Measurements from ENCODE around the gene NTMT1.
A peak's percentile ranks its signal among the peaks of the same experiment; 100 is the strongest.

NTMT1 gene

DNA sequence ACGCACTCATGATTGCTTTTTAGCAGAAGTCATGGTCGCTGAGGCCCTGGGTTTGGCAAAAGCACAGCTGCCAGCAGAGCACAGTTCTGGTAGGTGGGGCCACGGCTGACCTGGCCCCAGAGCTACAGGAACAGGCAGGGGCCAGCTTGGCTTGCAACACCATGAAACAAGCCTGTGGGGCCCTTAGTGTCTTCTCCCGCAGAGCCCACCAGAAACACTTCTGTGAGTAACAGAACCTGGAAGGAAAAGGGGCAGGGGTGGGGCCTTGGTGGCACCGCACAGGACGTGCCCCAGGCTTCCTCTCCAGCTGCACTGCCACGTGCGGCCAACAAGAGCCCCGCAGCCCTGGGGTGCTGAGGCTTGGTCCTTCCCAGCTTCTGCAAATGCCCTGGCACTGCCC, 11.1 kb downstream of the NTMT1 start:
- Histone ChIP-seq H3K36me3 (ENCODE audit: control insufficient read depth, insufficient read depth, low read length) (peaks cover 39% of the 10 kb centered on the region), H3K27me3 (ENCODE audit: control insufficient read depth, insufficient read depth, low read length) (no peaks in the 10 kb centered on the region), H3K4me1 (ENCODE audit: control insufficient read depth, insufficient read depth, low read length) (peaks cover 12% of the 10 kb centered on the region), H3K4me3 (ENCODE audit: low read length) (no peak overlapping the region), H3K9ac (ENCODE audit: low read length) (no peak overlapping the region), H3K27ac (ENCODE audit: low read depth, low read length) (no peak overlapping the region)

DNA sequence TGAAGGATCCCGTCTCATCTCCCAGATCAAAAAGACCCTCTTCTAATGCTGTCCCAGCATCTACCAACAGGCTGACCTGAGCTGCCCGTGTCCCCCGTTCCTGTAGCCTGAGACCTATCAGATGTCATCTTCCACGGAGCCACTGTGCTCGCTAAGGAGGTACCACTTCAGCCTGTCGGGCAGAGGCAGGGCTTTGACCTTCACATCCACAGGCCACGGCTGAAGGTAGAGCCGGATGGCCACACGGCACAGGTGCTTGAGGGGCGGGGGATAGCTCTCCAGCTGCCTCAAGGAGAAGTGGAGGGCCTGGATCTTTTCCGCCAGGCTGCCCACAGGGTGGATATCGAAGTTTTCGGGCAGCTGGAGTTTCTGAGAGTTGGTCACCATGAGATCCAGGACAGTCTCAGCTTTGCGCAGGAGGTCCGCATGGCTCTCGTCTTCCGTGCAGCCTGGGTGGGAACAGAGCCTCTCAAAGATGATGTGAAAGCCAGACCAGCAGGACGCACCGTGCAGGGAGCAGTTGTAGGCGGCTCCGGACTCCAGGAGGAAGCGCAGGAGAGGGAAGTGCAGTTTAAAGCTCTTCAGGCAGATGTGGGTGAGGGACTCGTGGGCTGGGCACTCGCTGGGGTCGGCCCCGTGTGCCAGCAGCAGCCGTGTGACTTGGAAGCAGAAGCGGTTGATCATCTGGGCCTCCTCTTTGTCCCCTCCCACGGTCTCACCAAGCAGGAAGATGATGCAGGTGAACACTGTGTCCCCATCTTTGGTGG, 11.9 kb downstream of the NTMT1 start:
- H3K4me3 ChIP-seq (ENCODE audit: low read length): no peak overlapping the region
- peaks cover 14% of the 10 kb centered on the region for H3K4me1 ChIP-seq (ENCODE audit: control insufficient read depth, insufficient read depth, low read length)
- H3K27me3 ChIP-seq (ENCODE audit: control insufficient read depth, insufficient read depth, low read length): no peaks in the 10 kb centered on the region
- H3K9ac ChIP-seq (ENCODE audit: low read length): no peak overlapping the region
- H3K27ac ChIP-seq (ENCODE audit: low read depth, low read length): no peak overlapping the region
- peaks cover 34% of the 10 kb centered on the region for H3K36me3 ChIP-seq (ENCODE audit: control insufficient read depth, insufficient read depth, low read length)

DNA sequence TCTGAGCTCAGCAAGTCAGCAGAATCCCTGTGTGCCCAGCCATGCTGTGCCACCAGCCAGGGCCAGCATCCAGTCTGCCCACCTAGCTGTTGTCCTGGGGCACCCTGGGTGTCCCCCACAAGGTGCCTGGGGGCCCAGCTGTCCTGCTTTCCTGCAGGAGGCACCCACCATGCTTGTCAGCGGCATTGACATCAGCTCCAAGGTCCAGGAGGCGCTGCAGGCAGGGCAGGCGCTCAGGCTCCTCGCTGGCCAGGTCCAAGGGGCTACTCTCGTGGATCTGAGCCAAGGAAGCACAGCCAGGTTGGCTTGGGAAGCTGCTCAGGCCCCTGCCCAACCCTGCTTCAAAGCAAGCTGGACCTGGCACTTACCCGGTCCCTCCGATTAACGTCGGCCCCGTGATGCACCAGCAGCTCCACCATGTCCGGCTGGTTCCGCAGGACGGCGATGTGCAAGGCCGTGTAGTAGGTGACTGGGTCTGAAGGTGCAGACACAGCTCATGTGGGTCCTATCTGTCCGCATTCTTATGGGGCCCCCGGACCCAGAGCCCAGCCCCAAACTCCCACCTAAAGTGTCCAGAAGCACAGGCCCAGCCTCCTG, 13.2 kb downstream of the NTMT1 start:
- Histone ChIP-seq H3K9ac (ENCODE audit: low read length) (no peak overlapping the region), H3K27ac (ENCODE audit: low read depth, low read length) (no peak overlapping the region), H3K36me3 (ENCODE audit: control insufficient read depth, insufficient read depth, low read length) (peaks cover 24% of the 10 kb centered on the region), H3K4me1 (ENCODE audit: control insufficient read depth, insufficient read depth, low read length) (peaks cover 14% of the 10 kb centered on the region), H3K4me3 (ENCODE audit: low read length) (no peak overlapping the region), H3K27me3 (ENCODE audit: control insufficient read depth, insufficient read depth, low read length) (no peaks in the 10 kb centered on the region)

DNA sequence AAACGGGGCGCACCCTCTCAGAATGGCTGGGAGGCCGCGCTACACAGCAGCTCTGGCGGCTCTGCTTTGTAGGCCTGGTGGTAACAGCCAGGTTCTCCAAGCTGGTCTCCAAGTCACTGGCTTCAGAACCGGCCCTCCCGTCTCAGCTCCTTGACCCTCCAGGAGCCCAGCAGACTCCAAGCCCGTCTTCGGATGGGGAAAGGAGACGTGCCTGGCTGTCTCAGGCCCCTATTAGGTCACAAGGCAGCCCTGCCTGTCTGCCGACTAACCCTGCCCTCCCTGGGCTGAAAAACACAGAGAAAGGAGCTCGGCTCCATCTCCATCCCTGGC, 13.8 kb downstream of the NTMT1 start:
- H3K9ac ChIP-seq (ENCODE audit: low read length): no peak overlapping the region
- H3K4me1 ChIP-seq (ENCODE audit: control insufficient read depth, insufficient read depth, low read length): peaks cover 14% of the 10 kb centered on the region
- no peak overlapping the region for H3K27ac ChIP-seq (ENCODE audit: low read depth, low read length)
- H3K4me3 ChIP-seq (ENCODE audit: low read length): no peak overlapping the region
- peaks cover 21% of the 10 kb centered on the region for H3K36me3 ChIP-seq (ENCODE audit: control insufficient read depth, insufficient read depth, low read length)
- no peaks in the 10 kb centered on the region for H3K27me3 ChIP-seq (ENCODE audit: control insufficient read depth, insufficient read depth, low read length)

DNA sequence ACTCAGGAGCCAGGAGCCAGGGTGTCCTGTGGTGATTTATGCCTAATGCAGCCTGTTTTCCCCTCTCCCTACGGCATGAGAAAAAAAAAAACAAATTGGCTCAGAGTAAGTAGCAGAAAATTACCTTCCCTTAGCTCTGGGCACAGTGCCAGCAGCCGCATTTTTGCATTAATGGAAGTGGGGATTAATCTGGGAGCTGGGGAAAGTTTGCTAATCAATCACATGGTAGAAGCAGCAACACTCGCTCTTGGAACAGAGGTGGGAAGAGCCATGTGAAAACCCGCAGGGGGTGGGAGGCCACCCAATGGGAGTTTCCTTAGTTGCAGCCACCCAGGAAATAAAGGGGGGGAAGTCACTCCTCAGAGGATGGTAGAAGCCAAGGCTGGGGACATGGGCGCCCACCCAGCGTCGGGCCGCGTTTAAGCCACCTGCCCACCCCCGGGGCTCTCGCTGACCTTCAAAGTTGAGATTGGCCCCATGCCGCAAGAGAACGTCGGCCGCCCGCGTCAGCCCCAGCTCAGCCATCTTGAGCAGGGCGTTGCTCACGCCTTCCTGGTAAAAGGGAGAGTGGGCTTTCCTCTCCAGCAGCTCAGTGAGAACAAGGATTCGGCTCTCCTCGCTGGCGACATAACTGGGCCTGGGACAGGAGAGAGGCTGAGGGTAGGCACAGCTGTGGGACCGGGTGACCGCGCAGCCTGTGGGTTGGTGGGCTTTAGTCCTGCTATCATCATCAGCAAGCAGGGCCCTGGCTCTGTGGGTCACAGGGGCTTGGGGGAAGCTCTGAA, 14.3 kb downstream of the NTMT1 start:
- H3K27me3 ChIP-seq (ENCODE audit: control insufficient read depth, insufficient read depth, low read length): no peaks in the 10 kb centered on the region
- peak overlapping the region; percentile 94 for H3K4me3 ChIP-seq (ENCODE audit: low read length)
- peaks cover 16% of the 10 kb centered on the region for H3K36me3 ChIP-seq (ENCODE audit: control insufficient read depth, insufficient read depth, low read length)
- no peak overlapping the region for H3K9ac ChIP-seq (ENCODE audit: low read length)
- no peak overlapping the region for H3K27ac ChIP-seq (ENCODE audit: low read depth, low read length)
- H3K4me1 ChIP-seq (ENCODE audit: control insufficient read depth, insufficient read depth, low read length): peaks cover 14% of the 10 kb centered on the region

DNA sequence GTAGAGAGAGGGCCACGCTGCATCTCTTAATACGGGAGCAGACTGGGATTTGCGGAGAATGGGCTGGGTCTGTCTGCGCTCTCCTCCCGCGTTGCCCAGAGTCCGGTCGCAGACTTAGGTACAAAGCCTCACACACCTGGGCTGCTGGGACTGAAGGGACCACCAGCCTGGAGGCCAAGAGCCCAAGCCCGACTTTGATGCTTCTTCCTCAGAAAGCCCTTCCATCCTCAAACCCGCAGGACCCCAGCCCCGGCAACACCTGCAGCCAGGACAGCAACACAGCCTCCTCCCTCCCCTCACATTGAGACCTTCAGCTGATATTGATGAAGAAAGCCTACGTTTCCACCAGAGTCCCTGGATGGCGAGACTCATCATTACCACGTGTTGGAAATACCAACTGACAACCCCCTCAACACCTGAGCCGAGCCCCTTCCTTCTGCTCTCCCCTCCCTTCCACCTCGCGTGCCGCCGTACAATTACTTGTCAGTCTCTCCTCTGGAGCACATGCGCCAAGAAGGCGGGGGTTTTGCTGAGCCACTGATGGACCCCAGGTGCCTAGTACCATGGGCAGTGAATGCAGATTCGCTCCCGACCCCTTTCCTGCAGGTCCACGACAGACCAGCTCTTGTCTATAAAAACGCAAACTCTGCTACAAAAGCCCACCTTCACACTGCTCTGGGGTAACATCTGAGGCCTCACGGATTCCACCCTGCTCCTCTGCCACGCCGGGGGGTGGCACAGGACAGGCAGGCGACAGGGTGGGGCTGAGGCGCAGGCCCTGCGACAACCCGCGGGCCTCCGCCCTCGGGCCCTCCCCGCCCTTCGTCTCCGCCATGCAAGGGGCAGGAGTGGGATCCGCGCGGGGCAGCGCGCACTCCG, 15.1 kb downstream of the NTMT1 start:
- H3K27ac ChIP-seq (ENCODE audit: low read depth, low read length): peak overlapping the region; percentile 95
- H3K36me3 ChIP-seq (ENCODE audit: control insufficient read depth, insufficient read depth, low read length): peaks cover 11% of the 10 kb centered on the region
- no peaks in the 10 kb centered on the region for H3K27me3 ChIP-seq (ENCODE audit: control insufficient read depth, insufficient read depth, low read length)
- peak overlapping the region; percentile 94 for H3K4me3 ChIP-seq (ENCODE audit: low read length)
- H3K9ac ChIP-seq (ENCODE audit: low read length): peak overlapping the region; percentile 45
- H3K4me1 ChIP-seq (ENCODE audit: control insufficient read depth, insufficient read depth, low read length): peaks cover 14% of the 10 kb centered on the region

DNA sequence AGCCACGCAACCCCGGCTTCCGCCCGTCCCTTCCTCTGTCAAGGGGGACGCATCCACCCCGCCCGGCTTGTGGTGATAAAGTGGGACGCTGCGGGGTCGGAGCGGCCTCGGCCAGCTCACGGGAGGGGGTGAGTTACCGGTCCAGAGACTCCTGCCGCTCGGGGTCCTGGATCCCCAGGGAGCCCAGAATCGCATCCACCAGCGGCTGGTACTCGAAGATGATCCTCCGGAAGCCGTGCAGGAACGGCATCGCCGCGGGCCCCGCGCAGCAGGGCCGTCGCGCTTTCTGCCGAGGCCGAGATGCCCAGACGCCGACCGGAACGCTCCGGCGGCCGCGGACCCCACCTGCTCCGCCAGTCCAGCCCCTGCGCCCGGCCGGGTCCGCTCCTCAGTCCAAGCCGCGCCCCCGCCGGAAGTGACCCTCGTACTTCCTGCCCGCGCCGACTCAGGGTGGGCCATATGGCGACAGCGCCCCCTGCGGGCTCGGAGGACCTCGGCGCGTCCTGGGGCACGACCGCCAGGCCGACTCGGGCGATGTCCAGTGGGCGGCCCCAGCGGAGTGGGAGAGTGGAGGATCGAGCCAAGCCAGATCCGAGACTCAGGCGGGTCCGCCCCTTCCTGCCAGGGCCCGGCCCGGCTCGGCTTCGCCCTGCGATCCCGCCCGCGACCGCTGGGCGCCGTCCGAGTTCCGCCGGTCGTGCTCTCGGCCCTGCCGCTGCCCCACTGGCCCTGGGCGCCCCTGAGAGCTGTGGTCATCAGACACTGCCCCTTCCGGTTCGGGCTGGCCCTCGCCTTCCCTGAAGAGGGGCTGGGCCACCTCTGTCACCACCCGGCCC, 16.0 kb downstream of the NTMT1 start, which contains the start of gene ASB6:
Gene ASB6 (minus strand): TSS at position 402 of the 836 bp plus-strand sequence. CDS start 152 bp downstream, at position 250.
- H3K27ac ChIP-seq (ENCODE audit: low read depth, low read length): peak within 1 kb of the TSS; percentile 95
- H3K4me1 ChIP-seq (ENCODE audit: control insufficient read depth, insufficient read depth, low read length): peaks cover 14% of the 10 kb centered on the region
- peak within 1 kb of the TSS; percentile 94 for H3K4me3 ChIP-seq (ENCODE audit: low read length)
- no peaks in the 10 kb centered on the region for H3K27me3 ChIP-seq (ENCODE audit: control insufficient read depth, insufficient read depth, low read length)
- H3K9ac ChIP-seq (ENCODE audit: low read length): peak within 1 kb of the TSS; percentile 67
- peaks cover 11% of the 10 kb centered on the region for H3K36me3 ChIP-seq (ENCODE audit: control insufficient read depth, insufficient read depth, low read length)

DNA sequence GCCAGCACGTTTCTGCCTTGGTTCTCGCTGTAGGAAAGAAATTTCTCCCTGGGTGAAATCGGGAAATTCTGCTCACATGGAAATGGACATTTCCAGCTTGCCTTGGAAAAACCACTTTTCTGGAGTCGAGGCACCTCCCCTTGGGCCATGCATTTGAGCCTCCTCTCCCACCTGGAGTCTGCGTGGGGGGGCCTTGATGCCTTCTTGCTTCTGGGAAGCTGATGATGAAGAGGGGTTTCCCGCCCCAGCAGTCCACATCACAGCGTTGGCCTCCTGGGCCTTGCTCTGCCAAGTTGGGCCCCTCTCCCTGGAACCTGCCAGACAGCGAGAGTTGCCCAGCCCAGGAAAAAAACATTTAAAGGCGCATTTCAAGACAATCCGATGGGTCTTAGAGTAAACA, 17.7 kb downstream of the NTMT1 start:
- Histone ChIP-seq H3K4me3 (ENCODE audit: low read length) (no peak overlapping the region), H3K9ac (ENCODE audit: low read length) (no peak overlapping the region), H3K27ac (ENCODE audit: low read depth, low read length) (no peak overlapping the region), H3K4me1 (ENCODE audit: control insufficient read depth, insufficient read depth, low read length) (peaks cover 14% of the 10 kb centered on the region), H3K27me3 (ENCODE audit: control insufficient read depth, insufficient read depth, low read length) (no peaks in the 10 kb centered on the region), H3K36me3 (ENCODE audit: control insufficient read depth, insufficient read depth, low read length) (peaks cover under 1% of the 10 kb centered on the region)

DNA sequence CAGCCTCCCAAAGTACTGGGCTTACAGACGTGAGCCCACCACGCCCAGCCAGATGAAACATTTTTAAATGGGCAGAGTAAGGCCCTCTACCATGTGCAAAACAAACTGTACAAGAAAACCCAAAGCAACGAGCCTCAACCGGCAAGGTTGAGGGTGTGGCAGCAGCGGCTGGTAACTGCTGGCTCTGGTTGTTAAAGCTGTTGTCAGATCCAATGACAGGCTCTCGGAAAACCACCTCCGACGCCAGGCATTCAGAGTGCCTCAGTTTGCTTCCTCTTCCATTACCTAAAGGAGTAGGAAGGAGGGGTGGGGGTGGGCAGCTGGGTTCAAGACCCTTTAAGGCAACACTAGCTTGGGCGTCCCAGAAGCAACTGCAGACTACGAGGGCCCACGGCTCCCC, 18.4 kb downstream of the NTMT1 start:
- Histone ChIP-seq H3K27ac (ENCODE audit: low read depth, low read length) (no peak overlapping the region), H3K4me1 (ENCODE audit: control insufficient read depth, insufficient read depth, low read length) (peaks cover 14% of the 10 kb centered on the region), H3K4me3 (ENCODE audit: low read length) (no peak overlapping the region), H3K9ac (ENCODE audit: low read length) (no peak overlapping the region), H3K27me3 (ENCODE audit: control insufficient read depth, insufficient read depth, low read length) (no peaks in the 10 kb centered on the region), H3K36me3 (ENCODE audit: control insufficient read depth, insufficient read depth, low read length) (no peaks in the 10 kb centered on the region)

DNA sequence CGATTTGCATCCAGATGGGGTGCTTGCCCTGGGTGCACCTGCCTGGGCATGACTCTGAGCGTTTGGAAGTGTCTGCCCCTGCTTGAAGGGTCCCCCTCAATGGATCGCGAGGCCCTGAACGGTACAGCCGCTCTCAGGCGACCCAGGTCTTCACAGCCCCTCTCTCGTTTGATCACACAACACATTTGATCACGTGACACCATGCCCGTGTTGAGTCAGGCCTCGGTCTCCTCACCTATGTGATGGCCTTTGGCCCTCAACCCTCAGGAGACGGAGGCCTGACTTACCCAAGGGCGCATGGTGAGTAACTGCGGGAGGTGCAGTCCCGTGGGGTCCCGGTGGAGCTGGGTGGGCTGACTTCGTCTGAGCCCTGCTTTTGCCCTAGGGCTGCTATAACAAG, 18.9 kb downstream of the NTMT1 start:
- H3K27ac ChIP-seq (ENCODE audit: low read depth, low read length): no peak overlapping the region
- peaks cover 14% of the 10 kb centered on the region for H3K4me1 ChIP-seq (ENCODE audit: control insufficient read depth, insufficient read depth, low read length)
- H3K27me3 ChIP-seq (ENCODE audit: control insufficient read depth, insufficient read depth, low read length): no peaks in the 10 kb centered on the region
- no peak overlapping the region for H3K4me3 ChIP-seq (ENCODE audit: low read length)
- H3K9ac ChIP-seq (ENCODE audit: low read length): no peak overlapping the region
- no peaks in the 10 kb centered on the region for H3K36me3 ChIP-seq (ENCODE audit: control insufficient read depth, insufficient read depth, low read length)

DNA sequence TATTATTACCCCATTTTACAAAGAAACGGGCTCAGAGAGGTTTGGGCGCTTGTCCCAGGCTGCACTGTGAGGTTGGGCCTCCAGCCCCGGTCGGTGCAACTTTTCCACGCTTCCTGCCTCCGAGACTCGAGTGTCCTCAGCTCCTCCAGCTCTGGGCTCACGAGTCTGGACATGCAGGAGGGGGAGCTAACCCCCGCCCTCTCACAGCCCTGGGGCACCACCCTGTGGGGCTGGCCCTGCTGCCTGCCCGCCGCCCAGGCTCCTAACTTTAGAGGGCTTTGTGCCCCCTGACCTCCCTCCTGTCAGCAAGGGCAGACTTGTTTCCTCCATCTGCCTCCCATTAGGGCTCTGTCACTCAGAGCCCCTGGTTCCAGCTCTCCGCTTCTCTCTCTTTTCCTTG, 20.3 kb downstream of the NTMT1 start:
- peaks cover 5% of the 10 kb centered on the region for H3K4me1 ChIP-seq (ENCODE audit: control insufficient read depth, insufficient read depth, low read length)

More for the DNA sequence above, 20.3 kb downstream of the NTMT1 start:
- Histone ChIP-seq H3K27me3 (ENCODE audit: control insufficient read depth, insufficient read depth, low read length) (no peaks in the 10 kb centered on the region), H3K27ac (ENCODE audit: low read depth, low read length) (no peak overlapping the region), H3K36me3 (ENCODE audit: control insufficient read depth, insufficient read depth, low read length) (no peaks in the 10 kb centered on the region), H3K9ac (ENCODE audit: low read length) (no peak overlapping the region), H3K4me3 (ENCODE audit: low read length) (no peak overlapping the region)
